ENCODE results near the gene GATA5. TPM values are rescaled to one million over a fixed set of nuclear protein-coding genes. Genes with fewer than 3 reads are reported as not detected.

Gene GATA5
- total RNA-seq, 4 donors from 2014 or later, result 0.23 to 2.1 (median 1.2) TPM

DNA sequence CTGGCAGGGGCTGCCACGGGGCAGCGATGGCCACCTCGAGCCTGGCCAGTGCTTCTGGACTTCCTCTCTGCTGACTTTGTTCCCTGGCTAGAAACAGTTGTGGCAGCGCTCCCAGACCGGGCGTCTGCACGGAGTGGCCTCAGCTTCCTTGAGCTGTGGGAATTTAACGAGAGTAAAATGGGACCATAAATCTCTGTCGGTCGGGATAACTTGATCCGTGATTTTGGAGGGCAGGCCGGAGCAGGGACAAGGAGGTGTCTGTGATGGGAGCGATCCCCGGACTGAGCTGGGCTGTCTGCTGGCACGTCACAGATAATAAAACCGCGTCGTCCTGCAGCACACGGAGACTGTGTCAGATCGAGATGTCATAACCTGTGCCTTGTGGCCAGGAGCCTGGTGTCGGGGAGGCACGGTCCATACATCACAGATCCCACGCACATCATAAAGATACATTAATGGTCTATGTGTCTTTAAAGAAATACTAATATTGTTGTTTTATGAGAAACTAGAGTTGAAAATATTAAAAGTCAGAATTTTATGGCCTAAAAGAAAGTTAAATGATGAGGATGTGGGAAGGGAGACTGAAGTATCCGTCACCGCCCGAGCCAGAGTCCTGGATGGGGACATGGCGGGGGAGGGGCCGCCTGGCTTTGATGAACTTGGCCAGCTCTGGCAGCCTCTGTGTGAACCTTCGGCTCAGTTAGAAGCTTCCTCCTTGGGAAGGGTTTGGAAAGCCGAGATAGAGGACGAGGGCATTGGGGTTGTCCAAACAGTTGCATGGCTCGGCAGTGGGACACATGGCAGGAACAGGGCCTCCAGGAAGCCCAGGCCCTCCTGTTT, 41.9 kb downstream of the GATA5 start:
- TF ChIP-seq POLR2A (IDR thresholded peaks at IDR 0.05), result no peak
- TF ChIP-seq POLR2AphosphoS5 (IDR thresholded peaks at IDR 0.05), result no peak
- TF ChIP-seq EP300 (IDR thresholded peaks at IDR 0.05), result no peak
- TF ChIP-seq, protein P1, sequence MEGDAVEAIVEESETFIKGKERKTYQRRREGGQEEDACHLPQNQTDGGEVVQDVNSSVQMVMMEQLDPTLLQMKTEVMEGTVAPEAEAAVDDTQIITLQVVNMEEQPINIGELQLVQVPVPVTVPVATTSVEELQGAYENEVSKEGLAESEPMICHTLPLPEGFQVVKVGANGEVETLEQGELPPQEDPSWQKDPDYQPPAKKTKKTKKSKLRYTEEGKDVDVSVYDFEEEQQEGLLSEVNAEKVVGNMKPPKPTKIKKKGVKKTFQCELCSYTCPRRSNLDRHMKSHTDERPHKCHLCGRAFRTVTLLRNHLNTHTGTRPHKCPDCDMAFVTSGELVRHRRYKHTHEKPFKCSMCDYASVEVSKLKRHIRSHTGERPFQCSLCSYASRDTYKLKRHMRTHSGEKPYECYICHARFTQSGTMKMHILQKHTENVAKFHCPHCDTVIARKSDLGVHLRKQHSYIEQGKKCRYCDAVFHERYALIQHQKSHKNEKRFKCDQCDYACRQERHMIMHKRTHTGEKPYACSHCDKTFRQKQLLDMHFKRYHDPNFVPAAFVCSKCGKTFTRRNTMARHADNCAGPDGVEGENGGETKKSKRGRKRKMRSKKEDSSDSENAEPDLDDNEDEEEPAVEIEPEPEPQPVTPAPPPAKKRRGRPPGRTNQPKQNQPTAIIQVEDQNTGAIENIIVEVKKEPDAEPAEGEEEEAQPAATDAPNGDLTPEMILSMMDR (IDR thresholded peaks at IDR 0.05), result no peak
- Histone ChIP-seq H3K4me1 (peaks cover 10% of the 10 kb centered on the region), H3K4me3 (no peak overlapping the region), H3K36me3 (no peaks in the 10 kb centered on the region), H3K27me3 (peaks cover 45% of the 10 kb centered on the region), H3K27ac (no peak overlapping the region), H3K9me3 (no peaks in the 10 kb centered on the region)
- 44% methylated on average over 30 of the region's 32 CpGs for WGBS
- no peak for DNase-seq (ENCODE audit: low spot score in 2 of 2)

DNA sequence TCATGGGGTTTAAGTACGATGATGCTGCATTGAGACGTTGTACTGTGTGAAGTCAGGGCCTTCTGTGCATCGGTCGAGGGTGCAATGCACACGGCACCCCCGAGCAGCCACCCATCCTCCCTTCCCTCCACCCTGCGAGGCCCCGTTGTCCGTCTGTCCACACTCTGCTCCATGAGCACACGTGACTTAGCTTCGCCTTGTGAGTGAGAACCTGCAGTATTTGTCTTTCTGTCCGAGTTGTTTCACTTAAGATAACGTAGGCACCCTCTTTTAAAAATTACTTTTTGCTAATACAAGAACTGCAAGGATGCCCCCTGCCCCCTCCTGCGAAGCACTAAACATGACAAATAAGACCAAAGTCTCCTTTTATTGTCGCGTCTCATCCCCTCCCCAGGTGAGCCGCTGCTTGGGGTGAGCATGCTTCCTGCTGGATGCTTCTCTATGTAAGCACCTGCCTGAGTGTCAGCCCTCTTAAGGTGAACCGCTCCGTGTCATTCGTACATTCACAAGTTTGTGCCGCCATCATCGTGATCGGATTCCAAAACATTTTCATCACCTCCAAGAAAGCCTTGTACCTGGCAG, 44.8 kb downstream of the GATA5 start:
- TF ChIP-seq POLR2AphosphoS5 (IDR thresholded peaks at IDR 0.05) (no peak), EP300 (IDR thresholded peaks at IDR 0.05) (no peak), POLR2A (IDR thresholded peaks at IDR 0.05) (no peak)
- TF ChIP-seq, protein P1 (IDR thresholded peaks at IDR 0.05), result no peak
- Histone ChIP-seq H3K27me3 (peaks cover 29% of the 10 kb centered on the region), H3K4me1 (peaks cover 31% of the 10 kb centered on the region), H3K36me3 (no peaks in the 10 kb centered on the region), H3K9me3 (no peaks in the 10 kb centered on the region), H3K4me3 (no peak overlapping the region), H3K27ac (no peak overlapping the region)
- no peak for DNase-seq (ENCODE audit: low spot score in 2 of 2)
- WGBS, result 80% methylated on average over 23 of the region's 23 CpGs

DNA sequence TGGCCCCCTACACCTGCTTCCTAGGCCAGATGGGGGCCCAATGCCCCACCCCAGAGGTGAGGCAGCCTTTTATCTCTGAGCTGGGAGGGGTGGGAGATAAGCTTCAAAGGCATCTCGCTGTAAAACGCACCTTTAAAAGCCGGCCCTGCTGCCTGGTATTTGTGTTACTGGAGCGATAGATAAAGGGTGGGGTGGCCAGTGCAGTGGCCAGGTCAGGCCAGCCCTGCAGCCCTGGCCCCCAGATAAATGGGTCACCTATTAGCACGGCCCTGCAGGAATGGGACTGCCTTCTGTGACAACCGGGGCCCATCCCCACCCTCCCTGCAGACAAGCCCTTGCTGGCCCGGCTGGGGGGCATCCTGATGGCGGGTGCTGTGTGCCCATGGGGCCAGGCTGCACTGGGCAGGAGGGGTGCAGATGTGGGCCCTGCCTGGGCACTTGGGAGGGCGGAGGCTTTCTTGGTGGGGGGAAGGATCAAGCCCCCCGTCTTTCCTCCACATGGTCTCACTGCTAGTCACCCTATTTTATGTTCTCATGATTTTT, 45.4 kb downstream of the GATA5 start:
- Histone ChIP-seq H3K27me3 (peaks cover 32% of the 10 kb centered on the region), H3K36me3 (no peaks in the 10 kb centered on the region), H3K4me3 (no peak overlapping the region), H3K27ac (no peak overlapping the region), H3K9me3 (no peaks in the 10 kb centered on the region), H3K4me1 (peaks cover 31% of the 10 kb centered on the region)
- 53% methylated on average over 9 of the region's 10 CpGs for WGBS
- TF ChIP-seq EP300 (IDR thresholded peaks at IDR 0.05) (no peak), POLR2AphosphoS5 (IDR thresholded peaks at IDR 0.05) (no peak), POLR2A (IDR thresholded peaks at IDR 0.05) (no peak)
- TF ChIP-seq, protein P1 (IDR thresholded peaks at IDR 0.05), result no peak
- DNase-seq (ENCODE audit: low spot score in 2 of 2), result no peak

DNA sequence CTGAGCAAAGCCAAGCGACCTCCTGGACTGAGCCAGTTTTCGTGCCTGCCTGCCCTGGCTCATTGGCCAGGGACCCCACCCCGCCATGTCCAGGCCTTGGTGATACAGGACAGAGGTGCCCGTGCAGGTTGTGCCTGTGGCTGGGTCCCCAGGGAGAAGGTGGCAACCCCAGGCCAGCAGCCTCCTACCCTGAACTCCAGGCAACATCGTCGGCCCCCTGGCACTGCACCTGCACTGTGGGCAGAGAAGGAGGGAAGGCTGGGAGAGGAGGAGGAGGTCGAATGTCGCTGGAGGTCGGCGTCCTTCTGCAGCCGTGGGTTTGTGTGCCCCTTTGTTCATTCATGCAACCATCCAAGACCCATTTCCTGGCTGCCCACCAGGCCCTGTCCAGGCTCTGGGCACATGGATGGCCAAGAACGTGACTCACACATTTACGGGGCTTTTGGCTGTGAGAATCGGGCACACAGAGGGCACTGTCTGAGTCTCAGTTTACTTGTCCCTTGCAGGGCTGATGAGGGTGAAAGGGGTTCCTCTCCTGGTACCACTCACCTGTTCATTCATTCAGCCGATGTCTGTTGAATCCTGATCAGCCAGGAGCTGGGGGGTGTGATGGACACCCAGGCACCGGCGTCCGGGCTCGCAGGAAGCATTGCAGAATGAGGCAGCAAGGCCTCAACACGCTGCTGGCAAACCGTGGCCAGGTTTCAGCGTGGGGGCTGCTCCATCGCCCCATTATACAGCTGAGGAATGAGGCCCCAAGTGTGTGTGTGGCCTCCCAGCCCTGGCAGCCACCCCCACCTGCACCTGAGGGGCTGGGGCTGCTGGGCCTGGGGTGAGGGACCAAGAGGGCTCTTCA, 46.1 kb downstream of the GATA5 start:
- H3K27me3 ChIP-seq, result peaks cover 36% of the 10 kb centered on the region
- no peak overlapping the region for H3K27ac ChIP-seq
- H3K9me3 ChIP-seq, result no peaks in the 10 kb centered on the region
- no peak for DNase-seq (ENCODE audit: low spot score in 2 of 2)
- TF ChIP-seq POLR2A (IDR thresholded peaks at IDR 0.05), result no peak
- no peak for TF ChIP-seq EP300 (IDR thresholded peaks at IDR 0.05)
- TF ChIP-seq, protein P1 (IDR thresholded peaks at IDR 0.05), result no peak
- H3K36me3 ChIP-seq, result no peaks in the 10 kb centered on the region
- no peak overlapping the region for H3K4me3 ChIP-seq
- peaks cover 31% of the 10 kb centered on the region for H3K4me1 ChIP-seq
- WGBS, result 74% methylated on average over 8 of the region's 23 CpGs

All from suprapubic skin (tissue), 4 donors.